Measurements from ENCODE around the gene RFK. TPM values are rescaled to one million over a fixed set of nuclear protein-coding genes. Genes with fewer than 3 reads are reported as not detected.

The RFK gene
- total and polyA plus RNA-seq, 9 of the 15 experiments (the other 6 are each of a cell fraction or from before 2014, with no cell fraction given): 3.8 to 51.1 (median 14.8) TPM

DNA sequence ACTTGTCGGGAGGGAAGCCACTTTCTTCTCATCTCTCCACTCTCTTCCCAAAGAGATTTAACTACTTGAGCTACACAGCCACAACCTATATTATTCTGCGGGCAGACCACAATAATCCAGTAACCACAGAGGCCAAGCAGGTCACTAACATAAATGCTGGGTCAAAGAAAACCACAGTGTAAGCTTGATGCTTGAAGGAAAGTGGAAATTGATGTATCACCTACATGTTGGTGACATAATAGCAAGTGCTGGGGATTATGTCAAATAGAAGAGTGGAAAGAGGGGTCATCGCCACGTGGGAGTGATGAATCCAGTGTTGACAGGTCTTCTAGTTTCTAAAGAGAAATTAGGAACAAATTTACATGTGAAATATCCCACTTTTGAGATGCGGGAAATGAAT lies 40.9 kb downstream of the RFK start (continued):
- TF ChIP-seq, protein P1, sequence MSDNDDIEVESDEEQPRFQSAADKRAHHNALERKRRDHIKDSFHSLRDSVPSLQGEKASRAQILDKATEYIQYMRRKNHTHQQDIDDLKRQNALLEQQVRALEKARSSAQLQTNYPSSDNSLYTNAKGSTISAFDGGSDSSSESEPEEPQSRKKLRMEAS (CRISPR knock-in tag; IDR thresholded peaks at IDR 0.05): no peak
- TF ChIP-seq BHLHE40 (IDR thresholded peaks at IDR 0.05; ENCODE audit: low read length) (peak; percentile 32; the same call in 1 of the 2 replicates), CCAR2 (IDR thresholded peaks at IDR 0.05; ENCODE audit: low read depth, low read length) (no peak), NR3C1 (CRISPR knock-in tag; IDR thresholded peaks at IDR 0.05) (no peak), XRCC4 (IDR thresholded peaks at IDR 0.05; ENCODE audit: extremely low read depth, insufficient read depth, insufficient read length) (no peak), KLF10 (CRISPR knock-in tag; IDR thresholded peaks at IDR 0.05) (no peak), SOX6 (IDR thresholded peaks at IDR 0.05) (peak; percentile 72), TAF1 (IDR thresholded peaks at IDR 0.05; ENCODE audit: control insufficient read depth, extremely low read depth, insufficient read depth, low read length, severe bottlenecking) (no peak), ZNF212 (CRISPR knock-in tag; IDR thresholded peaks at IDR 0.05) (no peak), IFI16 (CRISPR knock-in tag; IDR thresholded peaks at IDR 0.05) (no peak), ZNF232 (CRISPR knock-in tag; IDR thresholded peaks at IDR 0.05) (no peak), ZNF165 (CRISPR knock-in tag; IDR thresholded peaks at IDR 0.05; ENCODE audit: borderline replicate concordance) (no peak), FOXK1 (CRISPR knock-in tag; IDR thresholded peaks at IDR 0.05; ENCODE audit: borderline replicate concordance) (no peak), NR1H2 (CRISPR knock-in tag; IDR thresholded peaks at IDR 0.05) (no peak), ESRRB (CRISPR knock-in tag; IDR thresholded peaks at IDR 0.05; ENCODE audit: borderline replicate concordance) (no peak), CREBBP (IDR thresholded peaks at IDR 0.05; ENCODE audit: low read depth, low read length) (no peak), RCOR1 (IDR thresholded peaks at IDR 0.05; ENCODE audit: borderline replicate concordance in 1 of 2, low read depth in 2 of 2, low read length in 2 of 2) (peak; percentile 49 to 80; a peak in 3 of 4 replicates), ZNF347 (CRISPR knock-in tag; IDR thresholded peaks at IDR 0.05; ENCODE audit: low read depth) (no peak), HDAC1 (IDR thresholded peaks at IDR 0.05) (peak in 1 of 2 experiments; percentile 69; a peak in 2 of 4 replicates), SRSF1 (IDR thresholded peaks at IDR 0.05; ENCODE audit: low read depth, low read length) (no peak), SRSF9 (IDR thresholded peaks at IDR 0.05; ENCODE audit: borderline replicate concordance, low read depth, low read length) (no peak), TGIF2 (CRISPR knock-in tag; IDR thresholded peaks at IDR 0.05) (no peak), PHF20 (IDR thresholded peaks at IDR 0.05; ENCODE audit: partially characterized antibody) (no peak), BRD4 (IDR thresholded peaks at IDR 0.05) (no peak), ILF3 (IDR thresholded peaks at IDR 0.05; ENCODE audit: borderline replicate concordance) (no peak), PHB2 (IDR thresholded peaks at IDR 0.05; ENCODE audit: low read depth) (no peak)
- TF ChIP-seq, protein P2, sequence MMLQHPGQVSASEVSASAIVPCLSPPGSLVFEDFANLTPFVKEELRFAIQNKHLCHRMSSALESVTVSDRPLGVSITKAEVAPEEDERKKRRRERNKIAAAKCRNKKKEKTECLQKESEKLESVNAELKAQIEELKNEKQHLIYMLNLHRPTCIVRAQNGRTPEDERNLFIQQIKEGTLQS (IDR thresholded peaks at IDR 0.05): peak; percentile 45; the same call in 1 of the 2 replicates
- TF ChIP-seq, protein P2 (CRISPR knock-in tag; conservative IDR thresholded peaks at IDR 0.05): no peak
- TF ChIP-seq, protein P3, sequence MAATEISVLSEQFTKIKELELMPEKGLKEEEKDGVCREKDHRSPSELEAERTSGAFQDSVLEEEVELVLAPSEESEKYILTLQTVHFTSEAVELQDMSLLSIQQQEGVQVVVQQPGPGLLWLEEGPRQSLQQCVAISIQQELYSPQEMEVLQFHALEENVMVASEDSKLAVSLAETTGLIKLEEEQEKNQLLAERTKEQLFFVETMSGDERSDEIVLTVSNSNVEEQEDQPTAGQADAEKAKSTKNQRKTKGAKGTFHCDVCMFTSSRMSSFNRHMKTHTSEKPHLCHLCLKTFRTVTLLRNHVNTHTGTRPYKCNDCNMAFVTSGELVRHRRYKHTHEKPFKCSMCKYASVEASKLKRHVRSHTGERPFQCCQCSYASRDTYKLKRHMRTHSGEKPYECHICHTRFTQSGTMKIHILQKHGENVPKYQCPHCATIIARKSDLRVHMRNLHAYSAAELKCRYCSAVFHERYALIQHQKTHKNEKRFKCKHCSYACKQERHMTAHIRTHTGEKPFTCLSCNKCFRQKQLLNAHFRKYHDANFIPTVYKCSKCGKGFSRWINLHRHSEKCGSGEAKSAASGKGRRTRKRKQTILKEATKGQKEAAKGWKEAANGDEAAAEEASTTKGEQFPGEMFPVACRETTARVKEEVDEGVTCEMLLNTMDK (IDR thresholded peaks at IDR 0.05; ENCODE audit: borderline replicate concordance, insufficient read depth, low read depth, low read length, poor library complexity, severe bottlenecking): no peak
- TF ChIP-seq, protein P4, sequence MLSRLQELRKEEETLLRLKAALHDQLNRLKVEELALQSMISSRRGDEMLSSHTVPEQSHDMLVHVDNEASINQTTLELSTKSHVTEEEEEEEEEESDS (CRISPR knock-in tag; IDR thresholded peaks at IDR 0.05): no peak
